Islet of Langerhans (tissue), 1 donor: ENCODE data around the gene NEO1.

Experiments
- FAIRE-seq: peaks from one replicate; lab custom pipeline; 2011; peaks lifted over from hg19 to GRCh38; lab: Jason Lieb, UNC

NEO1 gene

DNA sequence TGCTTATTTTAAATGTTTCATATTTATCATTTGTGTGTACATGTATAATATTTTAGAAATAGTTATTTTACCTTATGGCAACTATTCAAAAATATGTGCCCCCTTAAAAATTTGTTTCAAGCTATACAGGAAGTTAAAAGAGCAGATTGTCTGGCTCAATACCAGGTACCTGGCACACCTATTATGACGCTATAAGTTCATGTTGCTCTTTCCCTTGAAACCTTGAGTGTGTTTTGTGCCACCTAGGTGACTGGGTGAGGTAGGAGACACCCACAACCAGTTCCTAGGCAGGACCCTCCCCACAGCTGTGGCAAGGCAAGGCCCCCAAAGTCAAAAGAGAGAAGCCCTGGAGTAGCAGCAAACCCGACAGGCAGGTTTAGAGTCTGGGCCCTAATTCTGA lies 20.6 kb upstream of the NEO1 start:
- FAIRE-seq, result no peak

DNA sequence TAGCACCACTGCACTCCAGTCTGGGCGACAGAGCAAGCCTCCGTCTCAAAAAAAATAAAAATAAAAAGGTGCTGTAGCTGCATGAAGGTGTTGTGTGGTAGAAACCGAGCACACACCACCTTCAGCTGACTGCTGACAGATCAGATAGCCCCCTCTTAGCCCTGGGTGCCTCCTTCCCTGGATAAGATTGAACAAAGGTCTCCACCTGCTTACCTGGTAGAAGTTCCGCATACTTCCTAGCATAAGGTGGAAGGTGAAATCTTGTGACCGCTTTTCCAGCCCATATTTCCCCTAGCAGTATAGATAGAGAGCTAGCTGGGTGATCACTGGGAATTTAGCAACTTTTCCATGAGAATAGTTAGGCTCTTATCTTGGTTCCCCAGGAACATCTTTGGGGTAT lies 18.7 kb upstream of the NEO1 start:
- FAIRE-seq, result no peak

DNA sequence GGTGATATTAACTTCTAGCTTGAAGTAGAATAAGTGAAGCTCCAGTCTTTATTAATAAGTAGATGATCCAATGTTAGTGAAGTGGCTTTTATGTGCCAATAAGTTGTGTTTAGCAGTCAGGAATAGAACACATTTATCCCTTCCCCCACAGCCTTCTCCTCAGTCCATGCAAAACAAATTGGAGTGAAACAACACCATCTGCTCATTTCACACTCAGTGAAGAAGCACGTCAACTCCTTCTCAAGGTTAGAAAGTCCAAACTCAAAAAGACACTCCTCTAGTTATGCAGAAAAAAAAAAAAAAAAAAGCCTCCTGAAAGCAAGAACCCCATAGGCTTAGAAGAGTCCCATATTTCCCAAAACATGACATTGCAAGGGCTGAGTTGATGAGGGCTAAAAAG lies 18.0 kb upstream of the NEO1 start:
- FAIRE-seq, result peak; percentile 82

DNA sequence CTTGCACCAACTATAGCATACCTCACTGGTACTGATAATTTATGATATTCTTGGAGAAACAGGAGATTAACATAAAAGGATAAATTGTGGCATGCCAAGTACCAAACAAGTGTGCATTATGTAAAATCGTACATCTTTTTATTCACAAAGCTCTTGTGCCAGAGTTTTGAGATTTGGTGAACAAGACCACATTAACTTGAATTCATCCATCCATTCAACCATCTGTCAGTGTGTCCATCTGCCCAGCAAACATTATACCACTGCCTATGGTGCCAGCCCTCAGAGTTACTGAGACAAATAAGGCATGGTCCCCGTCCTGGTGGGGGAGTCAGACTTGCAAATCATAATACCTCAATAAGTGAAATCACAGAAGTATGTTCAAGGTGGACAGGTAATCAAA lies 17.0 kb upstream of the NEO1 start:
- FAIRE-seq, result no peak

DNA sequence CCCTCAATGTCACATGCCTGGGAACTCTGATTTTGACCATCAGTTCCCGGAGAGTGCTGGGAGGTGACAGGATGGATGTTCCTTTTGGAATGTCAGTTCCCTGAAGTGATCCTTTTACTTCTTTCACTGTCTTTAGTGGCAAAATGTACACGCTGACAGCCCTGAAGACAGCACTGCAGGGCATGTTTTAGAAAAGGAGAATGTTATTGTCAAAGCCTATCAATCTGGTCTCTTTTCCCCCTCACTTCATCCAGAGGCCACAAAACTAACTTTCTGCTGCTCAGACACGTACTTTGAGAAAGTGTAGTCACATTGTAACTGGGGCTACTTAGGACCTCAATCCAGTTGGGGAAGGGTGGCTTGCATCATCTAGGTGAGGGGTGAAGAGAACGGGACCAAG lies 14.0 kb upstream of the NEO1 start:
- FAIRE-seq, result no peak

DNA sequence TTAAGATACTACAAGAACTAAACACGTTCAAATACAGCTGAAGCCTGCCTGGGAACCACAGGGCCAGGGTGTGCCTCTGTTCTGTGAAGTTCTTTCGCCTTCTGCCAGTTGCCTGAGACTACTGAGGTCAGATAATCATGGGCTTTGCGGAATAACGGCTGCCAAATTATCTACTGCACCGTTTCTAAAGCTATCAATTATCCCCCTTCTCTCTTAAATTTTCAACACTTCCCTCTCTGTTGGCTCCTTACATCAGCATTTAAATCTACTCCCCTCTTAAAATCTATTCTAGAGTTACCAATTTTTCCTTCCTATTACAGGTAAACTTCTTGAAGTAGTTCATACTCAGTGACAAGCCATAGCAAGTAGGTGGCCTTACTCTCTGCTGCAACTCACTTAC lies 6.2 kb upstream of the NEO1 start:
- FAIRE-seq, result no peak

DNA sequence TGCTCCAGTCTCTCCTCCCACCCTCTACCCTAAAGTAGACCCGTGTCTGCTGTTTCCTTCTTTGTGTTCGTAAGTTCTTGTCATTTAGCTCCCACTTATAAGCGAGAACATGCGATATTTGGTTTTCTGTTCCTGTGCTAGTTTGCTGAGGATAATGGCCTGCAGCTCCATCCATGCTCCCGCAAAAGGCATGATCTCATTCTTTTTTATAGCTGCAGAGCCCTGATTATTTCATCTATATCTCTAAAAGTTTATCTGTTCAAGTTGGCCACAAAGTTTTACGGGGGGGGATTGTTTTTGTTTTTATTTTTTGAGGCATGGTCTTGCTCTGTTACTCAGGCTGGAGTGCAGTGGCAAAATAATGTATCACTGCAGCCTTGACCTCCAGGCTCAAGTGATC lies 4.4 kb upstream of the NEO1 start:
- no peak for FAIRE-seq

DNA sequence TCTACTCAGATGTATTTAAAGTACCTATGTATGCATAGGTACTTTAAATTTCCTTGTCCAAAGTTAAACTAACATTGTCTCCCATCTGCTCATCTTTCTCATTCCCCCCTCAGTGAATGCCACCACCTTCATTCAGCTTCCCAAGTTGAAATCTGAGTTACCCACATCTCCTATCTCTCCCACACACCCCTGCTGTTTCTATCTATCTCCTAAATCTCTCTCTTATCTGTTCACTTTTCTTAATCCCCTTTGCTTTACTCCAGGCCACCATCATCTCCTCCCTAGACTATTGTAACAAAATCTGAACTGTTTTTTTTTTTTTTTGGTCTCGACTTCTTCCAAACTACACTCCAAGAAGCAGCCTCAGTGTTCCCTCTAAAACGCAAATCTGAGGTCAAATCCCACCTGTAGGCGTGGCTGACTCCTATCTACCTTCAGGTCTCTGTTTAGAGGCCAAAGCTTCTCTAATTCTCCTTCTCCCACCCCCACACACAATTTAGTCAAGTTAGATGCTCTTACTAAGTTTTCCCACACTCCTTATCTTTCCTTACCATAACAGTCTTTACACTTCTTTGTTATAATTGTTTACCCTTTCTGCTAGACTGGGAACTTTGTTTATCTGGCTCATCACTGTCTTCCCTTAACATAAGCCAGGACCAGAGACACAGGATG lies 3.5 kb upstream of the NEO1 start:
- FAIRE-seq, result no peak

DNA sequence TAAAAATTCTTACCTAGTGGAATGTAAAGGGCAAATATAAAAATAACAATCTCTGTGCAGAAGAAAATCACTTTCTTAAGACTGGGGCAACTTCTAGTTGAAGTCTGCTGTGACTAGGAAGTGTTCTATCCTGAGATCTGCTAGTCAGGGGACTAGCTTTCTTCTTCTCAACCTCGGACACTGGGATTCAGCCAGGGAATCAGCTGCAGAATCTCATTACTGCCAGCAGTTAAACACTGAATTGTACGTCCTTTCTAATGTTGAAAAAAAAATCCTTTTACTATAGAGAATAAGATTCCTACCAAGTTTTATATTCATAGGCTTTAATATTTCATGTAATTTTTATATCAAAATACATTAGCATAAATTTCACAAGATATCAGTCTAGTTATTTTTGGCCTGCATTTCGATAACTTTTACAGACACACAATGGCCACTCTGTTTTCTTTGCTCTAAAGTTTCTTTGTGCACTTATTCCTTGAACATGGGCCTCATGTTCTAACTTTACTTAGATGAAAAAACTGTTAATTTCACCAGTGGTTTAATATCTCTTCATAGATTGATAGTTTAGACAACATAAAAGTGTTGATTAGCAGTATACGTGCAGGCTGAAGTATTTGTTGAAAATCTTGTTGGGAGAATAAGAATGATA lies 2.6 kb upstream of the NEO1 start:
- FAIRE-seq, result no peak

DNA sequence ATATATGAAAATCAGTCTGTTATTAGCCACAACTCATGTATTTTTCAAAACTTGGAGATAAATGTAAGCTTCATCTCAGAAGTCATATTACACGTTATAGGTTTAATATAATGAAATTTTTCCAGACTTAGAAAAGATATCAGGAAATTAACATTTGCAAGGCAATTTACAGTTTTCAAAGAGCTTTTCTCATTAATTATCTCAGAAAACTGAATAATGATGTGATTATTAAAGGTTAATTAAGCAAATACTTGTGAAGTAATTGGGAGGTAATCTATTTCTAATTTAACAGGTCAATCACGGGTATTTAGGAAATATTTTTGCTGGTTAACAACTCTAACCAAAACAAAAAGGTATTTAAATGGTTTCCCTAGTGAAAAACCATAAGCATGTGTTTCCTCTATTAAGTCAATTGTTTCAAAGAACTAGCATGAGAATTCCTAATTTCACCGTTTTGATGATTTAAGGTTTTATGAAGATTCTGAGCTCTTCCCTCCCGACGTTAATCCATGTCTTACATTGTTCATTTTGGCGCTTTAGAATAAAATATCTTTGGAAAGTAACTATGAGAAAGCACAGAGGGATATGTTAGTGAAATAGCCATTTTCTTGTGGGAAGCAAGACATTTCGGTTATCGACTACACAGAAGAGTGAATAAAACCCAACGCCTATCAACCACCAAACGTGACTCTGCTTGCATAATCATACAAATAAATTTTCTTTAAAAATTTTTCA lies 1.5 kb upstream of the NEO1 start:
- FAIRE-seq, result peak; percentile 84

DNA sequence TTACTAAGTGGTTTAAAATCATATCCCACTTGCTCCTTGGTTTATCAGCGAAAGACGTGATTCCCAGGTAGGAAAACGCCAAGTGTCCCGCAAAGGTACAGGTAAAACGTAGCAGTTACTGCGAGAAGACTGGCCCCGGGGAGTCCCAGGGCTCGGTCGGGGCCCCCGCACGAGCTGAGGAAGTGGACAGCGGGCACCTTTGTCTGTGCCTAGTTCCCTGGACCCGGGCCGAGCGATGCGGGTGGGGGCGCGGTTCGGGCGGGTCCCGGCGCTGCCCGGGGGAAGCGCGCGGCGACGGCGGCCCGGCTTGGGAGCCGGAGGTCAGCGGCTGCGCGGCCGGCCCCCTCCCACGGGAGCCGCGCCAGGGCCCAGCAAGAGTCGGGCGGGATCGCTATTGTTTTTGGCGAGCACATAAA lies 864 bp upstream of the NEO1 start:
- no peak for FAIRE-seq

DNA sequence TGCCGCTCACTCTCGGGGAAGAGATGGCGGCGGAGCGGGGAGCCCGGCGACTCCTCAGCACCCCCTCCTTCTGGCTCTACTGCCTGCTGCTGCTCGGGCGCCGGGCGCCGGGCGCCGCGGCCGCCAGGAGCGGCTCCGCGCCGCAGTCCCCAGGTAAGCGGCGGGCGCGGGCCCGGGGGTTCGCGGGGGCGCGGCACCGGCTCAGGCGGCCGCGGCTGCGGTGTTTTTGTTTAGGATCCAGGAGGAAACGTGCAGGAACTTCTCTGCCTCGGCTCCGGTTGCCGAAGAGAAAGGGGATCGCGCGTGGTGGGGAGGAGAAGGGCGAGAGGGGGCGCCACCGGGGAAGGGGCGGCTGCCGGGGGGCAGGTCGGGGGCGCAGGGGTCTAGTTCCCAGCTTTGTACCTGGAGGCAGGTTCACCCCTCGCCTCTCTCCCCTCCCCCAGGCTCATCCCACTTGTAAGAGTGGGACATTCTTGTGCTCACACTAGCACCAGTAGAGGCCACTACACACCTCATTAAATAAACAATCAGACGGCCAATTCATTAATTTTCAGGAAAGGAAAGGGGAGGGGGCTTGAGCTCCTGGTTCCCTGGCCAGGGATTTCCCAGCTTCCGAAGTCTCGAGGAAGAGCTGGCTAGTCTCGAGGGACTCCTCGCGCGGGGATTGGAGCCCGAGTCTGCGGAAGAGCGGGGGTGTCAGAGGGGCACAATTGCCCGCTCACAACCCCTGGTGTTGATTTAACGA lies 562 bp downstream of the NEO1 start:
- peak; percentile 33 for FAIRE-seq

DNA sequence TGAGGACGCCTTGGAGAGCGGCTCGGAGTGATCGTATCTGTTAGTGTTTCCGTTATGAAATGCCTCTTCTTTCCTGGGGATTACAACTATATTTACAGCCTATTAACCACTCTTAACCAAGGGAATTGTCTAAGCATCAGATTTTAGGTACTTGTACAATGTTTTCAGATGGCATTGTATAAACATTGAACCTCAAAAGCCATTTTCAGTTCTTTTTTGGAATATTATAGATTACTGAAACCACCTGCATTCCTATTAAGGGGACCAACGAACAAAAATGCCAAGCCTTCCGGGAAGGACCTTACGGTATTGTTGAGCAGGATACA lies 1.1 kb downstream of the NEO1 start:
- FAIRE-seq, result no peak

DNA sequence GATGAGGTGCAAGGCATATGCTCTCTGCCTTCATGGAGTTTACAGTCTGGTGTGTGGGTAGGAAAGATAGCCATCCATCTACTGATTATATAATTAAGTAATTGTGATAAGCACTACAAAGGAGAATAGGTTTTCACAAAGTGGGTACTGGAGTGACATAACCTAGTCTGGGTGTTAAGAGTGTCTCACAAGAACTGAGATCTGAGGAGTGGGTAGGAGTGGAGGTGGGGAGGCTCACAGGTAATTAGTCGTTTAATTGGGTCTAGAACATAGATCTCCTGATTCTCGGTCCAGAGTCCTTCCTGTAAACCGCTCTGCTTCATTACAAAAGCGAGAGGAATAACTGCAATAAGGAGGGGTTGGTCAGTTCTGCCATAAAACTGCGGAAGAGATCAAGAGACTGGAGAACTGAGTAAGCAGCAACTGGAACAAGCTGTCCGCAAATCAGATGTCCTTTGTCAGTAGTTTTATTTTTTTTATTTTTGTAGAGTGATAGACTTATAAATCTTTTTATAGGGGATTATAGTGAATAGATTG lies 2.2 kb downstream of the NEO1 start:
- peak; percentile 33 for FAIRE-seq

DNA sequence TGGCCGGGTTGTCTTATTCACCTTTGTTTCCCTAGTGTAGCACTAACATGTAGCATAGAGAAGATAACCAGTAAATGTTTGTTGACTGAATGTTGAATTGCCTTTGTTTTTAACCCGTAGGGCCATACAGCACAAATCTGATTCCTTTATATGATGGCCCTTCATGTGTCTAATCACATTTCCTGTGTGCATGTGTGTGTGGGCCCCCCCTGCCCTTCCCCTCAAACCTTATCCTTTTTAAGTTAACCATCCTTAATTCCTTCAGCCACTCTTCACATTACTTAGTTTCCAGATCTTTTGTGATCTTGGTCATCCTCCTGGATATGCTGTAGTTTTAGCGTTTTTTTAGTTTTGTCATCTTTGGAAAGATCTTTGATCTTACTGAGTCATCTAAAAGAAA lies 4.2 kb downstream of the NEO1 start:
- FAIRE-seq, result no peak

DNA sequence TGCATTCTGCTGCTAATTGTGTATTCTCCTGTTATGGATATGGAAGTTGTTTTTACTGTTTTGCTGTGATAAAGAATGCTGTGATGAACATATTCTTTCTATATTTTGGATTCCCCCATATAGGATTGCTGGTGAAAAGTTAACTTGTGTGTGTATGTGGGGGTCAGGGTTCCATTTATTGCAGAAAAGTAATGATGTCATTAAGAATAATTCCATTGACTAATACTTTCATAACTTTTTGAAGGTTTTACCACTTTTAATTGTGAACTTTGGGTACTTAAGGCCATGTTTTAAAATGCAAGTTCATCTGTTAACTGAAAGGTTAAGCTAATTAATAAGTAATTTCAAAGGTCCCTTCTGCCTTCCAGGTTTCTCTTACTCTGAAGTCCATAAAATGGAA lies 6.2 kb downstream of the NEO1 start:
- no peak for FAIRE-seq

DNA sequence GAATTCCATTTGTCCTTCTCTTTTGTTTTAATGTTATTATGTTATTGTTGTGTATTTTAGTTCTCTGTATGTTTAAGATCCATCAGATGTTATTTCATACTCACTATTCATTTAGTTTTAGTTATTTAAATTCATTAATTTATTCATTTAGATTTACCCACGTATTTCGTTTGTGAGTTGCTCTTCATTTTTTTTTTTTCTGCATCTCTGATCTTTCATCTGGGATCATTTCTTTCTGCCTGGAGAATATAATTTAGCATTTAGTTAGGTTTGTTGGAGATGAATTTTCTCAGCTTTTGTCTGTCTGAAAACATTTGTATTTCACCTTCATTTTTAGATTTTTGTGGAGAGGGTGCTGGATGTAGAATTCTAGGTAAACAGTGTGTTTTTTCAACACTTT lies 12.9 kb downstream of the NEO1 start:
- FAIRE-seq, result peak; percentile 33

DNA sequence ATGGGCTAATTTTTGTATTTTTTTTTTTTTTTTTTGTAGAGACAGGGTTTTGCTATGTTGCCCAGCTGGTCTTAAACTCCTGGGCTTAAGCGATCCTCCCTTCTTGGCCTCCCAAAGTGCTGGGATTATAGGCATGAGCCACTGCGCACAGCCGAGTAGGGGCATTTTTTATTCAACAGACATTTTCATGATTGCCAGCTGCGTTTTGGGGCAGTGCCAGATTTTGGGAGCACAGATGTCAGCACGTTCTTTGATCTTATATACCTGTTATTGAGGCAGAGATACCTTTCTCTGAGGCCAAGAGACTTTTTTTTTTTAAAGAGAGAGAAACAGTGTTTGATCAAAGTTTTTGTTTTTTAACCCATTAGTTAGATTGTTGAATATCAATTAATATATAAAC lies 16.8 kb downstream of the NEO1 start:
- FAIRE-seq, result no peak

DNA sequence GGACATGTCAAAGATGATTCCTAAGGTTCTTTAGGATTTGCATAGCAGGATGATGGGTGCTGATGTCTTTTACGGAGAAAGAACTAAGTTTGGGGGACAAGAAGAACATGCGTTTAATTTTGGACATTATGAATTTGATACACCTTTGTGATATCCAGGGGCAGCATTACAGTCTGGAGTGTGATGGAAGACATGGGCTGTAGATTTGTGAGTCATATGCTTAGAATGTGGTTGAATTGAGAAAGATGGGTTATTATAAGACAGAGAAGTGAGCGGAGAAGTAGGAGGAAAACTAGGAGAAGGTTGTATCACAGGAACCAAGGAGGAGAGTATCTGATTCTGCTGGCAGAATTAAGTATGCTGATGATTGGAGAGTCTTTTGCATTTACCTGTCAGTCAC lies 20.6 kb downstream of the NEO1 start:
- FAIRE-seq, result no peak

DNA sequence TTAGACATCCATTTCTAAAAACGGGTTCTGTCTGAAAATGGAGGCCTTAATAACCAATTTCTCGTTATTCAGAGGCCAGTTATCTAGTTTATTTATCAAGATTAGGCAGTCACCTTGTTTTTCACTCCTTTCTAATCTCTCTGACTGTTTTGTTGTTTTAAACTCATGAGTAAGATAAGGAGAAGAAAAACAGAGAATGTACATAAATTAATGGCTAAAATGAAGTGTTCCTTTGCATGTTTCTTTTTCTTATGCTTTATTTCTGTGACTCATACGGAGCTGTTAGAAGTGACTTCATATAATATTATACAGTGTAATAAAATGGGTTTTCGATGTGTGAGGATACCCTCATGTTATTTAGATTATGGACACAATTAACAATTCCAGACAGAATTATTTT lies 22.0 kb downstream of the NEO1 start:
- FAIRE-seq, result no peak

DNA sequence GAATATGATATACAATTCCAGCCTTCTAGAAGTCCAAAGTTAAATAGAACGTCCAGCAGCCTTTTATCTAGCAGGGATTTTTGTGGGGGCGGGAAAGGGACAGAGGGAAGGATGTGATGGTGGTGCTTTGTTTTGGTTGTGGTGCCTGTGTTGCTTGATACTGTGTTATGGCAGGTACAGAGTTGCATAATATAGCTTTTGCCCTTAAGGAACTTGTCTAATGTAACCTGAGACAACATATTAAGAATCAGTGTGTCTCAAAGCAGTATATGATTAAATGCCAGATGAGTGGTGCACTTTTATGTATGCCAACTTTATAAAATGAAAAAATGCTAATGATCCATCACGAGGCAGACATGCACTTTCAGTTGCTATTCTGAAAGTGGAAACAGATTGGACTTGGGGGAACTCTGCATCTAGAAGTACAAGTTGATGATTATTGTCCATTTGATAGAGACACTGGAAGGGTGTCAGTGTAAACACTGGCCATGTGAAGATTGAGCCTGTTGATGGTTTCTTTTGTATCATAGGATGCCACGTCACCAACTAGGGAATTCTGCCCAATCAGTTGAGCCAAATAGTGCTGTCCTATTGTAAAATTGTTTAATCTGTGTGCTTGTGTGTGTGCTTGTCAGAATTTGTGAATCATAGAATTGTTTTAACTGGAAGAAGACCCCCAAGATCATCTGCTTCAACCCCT lies 23.0 kb downstream of the NEO1 start:
- FAIRE-seq, result peak; percentile 13

DNA sequence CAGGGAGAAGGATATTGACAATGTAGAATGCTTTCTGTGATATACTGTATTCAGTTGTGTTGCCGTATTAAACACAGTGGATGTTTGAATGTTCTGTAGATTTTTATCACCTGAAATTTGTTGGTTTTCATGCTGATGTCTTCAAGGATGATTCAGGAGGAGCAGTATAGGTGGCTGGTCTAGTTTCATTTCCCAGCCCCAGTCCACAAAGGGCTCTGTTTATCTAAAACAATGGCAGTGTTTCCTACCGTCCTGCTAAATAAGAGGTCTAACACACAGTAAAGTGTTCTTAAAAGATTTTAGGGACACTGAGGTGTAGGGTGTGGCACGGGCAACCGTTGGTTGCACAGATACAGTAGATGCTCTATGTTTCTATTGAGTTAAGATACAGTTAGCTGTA lies 26.0 kb downstream of the NEO1 start:
- no peak for FAIRE-seq
